MM.1S (cell line): ENCODE data around the gene ING5.

Experiments
- CTCF ChIP-seq: fragments of 300-600 bp; sonication (generic); IDR thresholded peaks from 2 replicates; pipeline ENCODE4 v1.5.1; 2016; ENCODE audit warnings: antibody characterized with exemption, low read length, mixed read lengths
- EZH2 ChIP-seq: fragments of 300-600 bp; sonication (generic); optimal IDR thresholded peaks from 2 replicates; pipeline ENCODE3; 2017; ENCODE audit warnings: low read depth, mild to moderate bottlenecking, antibody characterized with exemption, low read length, mixed read lengths
- EZH2phosphoT487 ChIP-seq: fragments of 300-600 bp; sonication (generic); IDR thresholded peaks from 2 replicates; pipeline ENCODE4 v1.6.1; 2018; ENCODE audit warnings: antibody characterized with exemption, low read length

GRCh38 chr2:241653210-241653750, 48.6 kb upstream of the ING5 start:
- TF ChIP-seq EZH2phosphoT487 (no peak), EZH2 (no peak), CTCF (no peak)
